ENCODE measurements around the gene ATP13A5.

The ATP13A5 gene

DNA sequence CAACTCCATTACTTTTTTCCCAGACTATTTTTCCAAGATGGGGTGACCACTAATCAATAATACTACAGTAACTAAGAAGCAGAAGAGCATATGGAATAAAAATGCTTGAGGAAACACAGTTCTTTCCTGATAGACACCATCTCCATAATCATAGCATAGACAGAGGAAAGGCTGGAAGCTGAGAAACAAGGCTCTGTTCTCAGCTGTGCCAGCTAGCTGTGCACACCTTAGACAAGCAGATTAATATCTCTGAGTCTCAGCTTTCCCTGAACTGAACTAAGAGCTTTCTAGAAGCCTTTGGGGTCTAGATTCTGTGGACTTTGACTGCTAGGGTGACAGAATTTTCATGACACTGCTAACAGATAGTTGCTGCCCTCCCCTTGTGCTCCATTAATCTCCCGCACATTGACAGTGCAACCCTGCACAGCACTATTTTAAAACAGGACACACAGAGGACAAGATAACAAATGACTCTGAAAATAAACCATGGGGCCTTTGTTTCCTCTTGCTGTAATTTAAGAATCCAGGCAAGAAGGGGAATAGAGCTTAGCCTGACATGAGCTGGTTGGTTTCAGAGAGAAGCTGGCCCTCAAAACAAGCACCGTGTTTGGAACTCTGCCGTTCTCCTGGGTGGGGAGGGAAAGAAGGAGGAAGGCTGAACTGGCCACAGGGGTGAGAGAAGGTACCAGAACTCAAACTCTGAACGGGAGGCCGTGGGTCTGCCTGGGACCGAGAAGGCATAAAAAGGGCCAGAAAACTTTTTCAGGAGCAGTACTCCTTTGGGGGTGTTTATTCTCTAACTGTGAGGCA lies 67.4 kb downstream of the ATP13A5 start:
- H3K4me3 ChIP-seq (ENCODE audit: low read length) = no peak overlapping the region
- no peak for DNase-seq (ENCODE audit: low read depth)
- TF ChIP-seq, protein P1, sequence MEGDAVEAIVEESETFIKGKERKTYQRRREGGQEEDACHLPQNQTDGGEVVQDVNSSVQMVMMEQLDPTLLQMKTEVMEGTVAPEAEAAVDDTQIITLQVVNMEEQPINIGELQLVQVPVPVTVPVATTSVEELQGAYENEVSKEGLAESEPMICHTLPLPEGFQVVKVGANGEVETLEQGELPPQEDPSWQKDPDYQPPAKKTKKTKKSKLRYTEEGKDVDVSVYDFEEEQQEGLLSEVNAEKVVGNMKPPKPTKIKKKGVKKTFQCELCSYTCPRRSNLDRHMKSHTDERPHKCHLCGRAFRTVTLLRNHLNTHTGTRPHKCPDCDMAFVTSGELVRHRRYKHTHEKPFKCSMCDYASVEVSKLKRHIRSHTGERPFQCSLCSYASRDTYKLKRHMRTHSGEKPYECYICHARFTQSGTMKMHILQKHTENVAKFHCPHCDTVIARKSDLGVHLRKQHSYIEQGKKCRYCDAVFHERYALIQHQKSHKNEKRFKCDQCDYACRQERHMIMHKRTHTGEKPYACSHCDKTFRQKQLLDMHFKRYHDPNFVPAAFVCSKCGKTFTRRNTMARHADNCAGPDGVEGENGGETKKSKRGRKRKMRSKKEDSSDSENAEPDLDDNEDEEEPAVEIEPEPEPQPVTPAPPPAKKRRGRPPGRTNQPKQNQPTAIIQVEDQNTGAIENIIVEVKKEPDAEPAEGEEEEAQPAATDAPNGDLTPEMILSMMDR (IDR thresholded peaks at IDR 0.05; ENCODE audit: insufficient read depth, low read depth, low read length, missing control alignments) = no peak

DNA sequence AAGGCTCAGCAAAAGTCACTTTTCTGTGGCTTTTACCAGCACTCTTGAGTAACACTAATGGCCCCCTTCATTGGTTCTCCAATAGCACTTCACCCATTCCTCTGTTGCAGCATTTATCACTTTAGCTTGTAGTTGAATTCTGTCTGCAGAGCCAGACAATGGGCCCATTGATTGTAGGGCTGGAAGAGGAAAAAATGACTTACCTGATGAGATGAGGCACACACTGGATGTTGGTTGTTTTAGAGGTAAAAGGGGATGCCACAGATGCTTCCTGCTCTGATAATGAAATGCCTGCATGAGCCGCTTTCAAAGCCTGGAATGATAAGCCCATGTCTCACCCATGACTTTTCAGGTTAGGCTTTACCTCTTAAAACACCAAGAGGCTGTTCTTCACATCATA lies 73.2 kb downstream of the ATP13A5 start:
- H3K4me3 ChIP-seq (ENCODE audit: low read length) = no peak overlapping the region
- no peak for DNase-seq (ENCODE audit: low read depth)
- TF ChIP-seq, protein P1 (IDR thresholded peaks at IDR 0.05; ENCODE audit: insufficient read depth, low read depth, low read length, missing control alignments) = no peak

DNA sequence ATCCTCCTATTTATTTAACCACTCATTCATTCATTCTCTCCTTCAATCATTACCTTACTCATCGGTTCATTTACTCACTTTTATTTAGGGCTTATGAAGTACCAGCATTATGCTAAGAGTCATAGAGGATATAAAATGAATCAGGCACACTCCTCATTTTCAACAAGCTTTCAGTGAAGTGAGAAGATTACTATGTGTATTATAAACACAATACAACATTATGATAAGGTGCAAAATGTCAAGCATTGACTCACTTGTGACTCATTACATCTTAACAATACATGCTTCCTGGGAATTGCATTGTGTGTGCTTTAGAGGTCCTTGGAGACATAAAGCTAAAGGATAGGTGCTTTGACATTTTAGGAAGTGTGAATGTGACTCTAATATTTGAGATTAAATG lies 77.1 kb downstream of the ATP13A5 start:
- H3K4me3 ChIP-seq (ENCODE audit: low read length) = no peak overlapping the region
- peak; percentile 89 for DNase-seq (ENCODE audit: low read depth)
- TF ChIP-seq, protein P1 (IDR thresholded peaks at IDR 0.05; ENCODE audit: insufficient read depth, low read depth, low read length, missing control alignments) = no peak

DNA sequence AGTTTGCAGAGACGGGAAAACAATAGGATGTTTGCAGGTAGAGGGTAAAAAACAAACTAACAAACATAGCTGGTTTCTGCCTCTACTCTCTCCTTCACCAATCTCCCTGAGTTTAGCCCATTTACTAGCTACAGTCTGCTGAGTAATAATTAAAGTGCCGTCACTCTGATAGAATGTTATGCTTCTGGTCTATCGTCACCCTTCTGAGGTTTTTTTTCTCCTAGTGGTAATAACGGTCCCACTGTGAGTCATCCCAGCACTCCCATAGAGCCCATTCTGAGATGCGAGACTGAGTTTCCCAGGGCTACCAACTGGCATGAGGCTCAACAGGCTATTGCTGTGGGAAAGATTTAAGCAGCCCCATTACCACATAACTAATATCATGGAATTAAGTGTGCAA lies 81.1 kb downstream of the ATP13A5 start:
- no peak overlapping the region for H3K4me3 ChIP-seq (ENCODE audit: low read length)
- peak; percentile 78 for DNase-seq (ENCODE audit: low read depth)
- TF ChIP-seq, protein P1 (IDR thresholded peaks at IDR 0.05; ENCODE audit: insufficient read depth, low read depth, low read length, missing control alignments) = no peak

DNA sequence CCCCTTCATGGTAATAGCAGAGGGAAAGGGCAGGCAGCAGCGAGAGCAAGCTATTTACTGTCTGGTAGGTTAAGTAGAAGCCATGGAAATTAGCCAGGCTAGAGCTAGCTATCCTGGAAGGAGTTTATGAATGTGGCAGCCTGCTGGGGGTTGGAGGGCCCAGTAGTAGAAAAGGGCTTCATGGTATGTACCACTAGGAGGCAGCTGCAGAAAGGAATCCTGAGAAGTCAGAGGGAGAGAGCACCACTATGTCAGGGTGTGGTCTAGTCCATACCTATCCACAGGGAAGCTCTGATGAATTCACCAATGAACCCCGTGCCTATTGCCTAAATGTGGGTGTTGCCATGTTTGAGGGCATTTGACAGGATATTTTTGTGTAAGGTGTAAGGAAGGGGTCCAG lies 82.6 kb downstream of the ATP13A5 start:
- DNase-seq (ENCODE audit: low read depth) = no peak
- no peak overlapping the region for H3K4me3 ChIP-seq (ENCODE audit: low read length)
- TF ChIP-seq, protein P1 (IDR thresholded peaks at IDR 0.05; ENCODE audit: insufficient read depth, low read depth, low read length, missing control alignments) = no peak

DNA sequence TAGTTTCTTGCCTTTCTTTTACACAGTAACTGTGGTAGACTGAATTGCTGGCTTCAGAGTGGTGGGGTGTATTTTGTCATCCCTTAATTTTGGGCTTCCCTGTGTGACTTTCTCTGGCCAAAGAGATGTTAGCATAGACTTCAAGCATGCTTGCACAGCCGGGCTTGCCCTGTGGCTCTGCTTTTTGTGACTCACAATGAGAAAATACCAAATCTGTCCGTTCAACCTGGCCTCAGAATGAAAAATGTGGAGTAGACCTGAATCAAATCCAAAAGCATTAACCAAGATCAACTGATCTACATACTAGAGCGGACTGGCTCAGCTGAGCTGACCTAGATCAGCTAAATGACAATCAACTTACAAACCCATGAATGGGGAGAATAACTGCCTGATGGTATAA lies 86.2 kb downstream of the ATP13A5 start:
- TF ChIP-seq, protein P1 (IDR thresholded peaks at IDR 0.05; ENCODE audit: insufficient read depth, low read depth, low read length, missing control alignments) = no peak
- peak; percentile 33 for DNase-seq (ENCODE audit: low read depth)
- H3K4me3 ChIP-seq (ENCODE audit: low read length) = no peak overlapping the region

All from epithelial cell of esophagus (primary cell).